ENCODE data around the gene YY1. TPM values are rescaled to one million over a fixed set of nuclear protein-coding genes. Genes with fewer than 3 reads are reported as not detected.
A peak's percentile ranks its signal among the peaks of the same experiment; 100 is the strongest.

The YY1 gene
- total RNA-seq, 1 experiment from 2014 or later, result 83.1 TPM

- TF ChIP-seq ZNF281 (CRISPR knock-in tag; IDR thresholded peaks at IDR 0.05), result no peak
- TF ChIP-seq EMX1 (CRISPR knock-in tag; IDR thresholded peaks at IDR 0.05), result no peak
- 0 out of 2 replicates have a peak, but pooled peaks have one; percentile 38 for TF ChIP-seq USF1 (CRISPR knock-in tag; IDR thresholded peaks at IDR 0.05)
- TF ChIP-seq RELA (CRISPR knock-in tag; IDR thresholded peaks at IDR 0.05; ENCODE audit: borderline replicate concordance), result no peak
- TF ChIP-seq NR2C2 (CRISPR knock-in tag; IDR thresholded peaks at IDR 0.05), result no peak
- TF ChIP-seq SMAD3 (CRISPR knock-in tag; IDR thresholded peaks at IDR 0.05; ENCODE audit: borderline replicate concordance), result no peak; the same call in 1 of the 2 replicates
- TF ChIP-seq KAT7 (CRISPR knock-in tag; IDR thresholded peaks at IDR 0.05; ENCODE audit: borderline replicate concordance), result no peak
- no peak for TF ChIP-seq STAT6 (CRISPR knock-in tag; conservative IDR thresholded peaks at IDR 0.05; ENCODE audit: low read depth)
- peak; percentile 81 for TF ChIP-seq FOXP1 (CRISPR knock-in tag; IDR thresholded peaks at IDR 0.05; ENCODE audit: borderline replicate concordance)
- TF ChIP-seq ATF1 (CRISPR knock-in tag; IDR thresholded peaks at IDR 0.05), result peak; percentile 56; the same call in 1 of the 2 replicates
- no peak for TF ChIP-seq IRF1 (CRISPR knock-in tag; IDR thresholded peaks at IDR 0.05)
- TF ChIP-seq ZNF512 (CRISPR knock-in tag; IDR thresholded peaks at IDR 0.05; ENCODE audit: borderline replicate concordance), result no peak
- TF ChIP-seq ZNF121 (CRISPR knock-in tag; IDR thresholded peaks at IDR 0.05), result no peak
- TF ChIP-seq MAX (CRISPR knock-in tag; IDR thresholded peaks at IDR 0.05), result peak; percentile 80; the same call in 1 of the 2 replicates
- TF ChIP-seq ZNF263 (CRISPR knock-in tag; IDR thresholded peaks at IDR 0.05; ENCODE audit: low read depth), result no peak
- TF ChIP-seq ATF6 (CRISPR knock-in tag; IDR thresholded peaks at IDR 0.05), result no peak
- no peak for TF ChIP-seq TCF7 (CRISPR knock-in tag; IDR thresholded peaks at IDR 0.05; ENCODE audit: low read depth)
- TF ChIP-seq AFF4 (CRISPR knock-in tag; IDR thresholded peaks at IDR 0.05; ENCODE audit: borderline replicate concordance), result peak; percentile 86; the same call in 1 of the 2 replicates
- peak; percentile 80 for TF ChIP-seq HMGXB4 (CRISPR knock-in tag; IDR thresholded peaks at IDR 0.05)
- TF ChIP-seq ESRRA (CRISPR knock-in tag; IDR thresholded peaks at IDR 0.05; ENCODE audit: borderline replicate concordance), result no peak; the same call in 1 of the 2 replicates
Observed at GRCh38 chr14:100213956-100214769, 24.8 kb upstream of the YY1 start (continued).
